GM19397 (cell line): ENCODE results near the gene MRPL38.
"Not testable (repeated sequence)": the region's sequence is repeated elsewhere in the genome, so short reads cannot be mapped to it uniquely, and the experiment has no call there.

Experiments
- ATAC-seq: cut with Tn5 transposase; IDR thresholded peaks from one replicate; pipeline ENCODE4 v1.9.1; 2021; ENCODE audit warnings: mild to moderate bottlenecking, moderate library complexity; ENCODE audit not compliant: unreplicated experiment

Gene MRPL38

GRCh38 chr17:75876938-75877751 is 27.5 kb downstream of the MRPL38 start:
- ATAC-seq: no peak

GRCh38 chr17:75876190-75876937 is 28.3 kb downstream of the MRPL38 start:
- ATAC-seq: no peak

GRCh38 chr17:75875940-75876189 is 28.8 kb downstream of the MRPL38 start:
- no peak for ATAC-seq

GRCh38 chr17:75875182-75875939 is 29.3 kb downstream of the MRPL38 start:
- ATAC-seq: no peak

GRCh38 chr17:75874323-75875181 is 30.1 kb downstream of the MRPL38 start:
- no peak for ATAC-seq

GRCh38 chr17:75873587-75874322 is 30.9 kb downstream of the MRPL38 start:
- no peak for ATAC-seq

- ATAC-seq: no peak
Observed at GRCh38 chr17:75872434-75873351, 32.0 kb downstream of the MRPL38 start.

- not testable (repeated sequence) for ATAC-seq
Observed at GRCh38 chr17:75870228-75870627, 34.5 kb downstream of the MRPL38 start.

GRCh38 chr17:75869282-75870141 is 35.2 kb downstream of the MRPL38 start:
- ATAC-seq: no peak

GRCh38 chr17:75868730-75869281 is 35.9 kb downstream of the MRPL38 start:
- not testable (repeated sequence) for ATAC-seq

- not testable (repeated sequence) for ATAC-seq
Observed at GRCh38 chr17:75865404-75866188, 39.1 kb downstream of the MRPL38 start.

GRCh38 chr17:75864887-75865286 is 39.8 kb downstream of the MRPL38 start:
- ATAC-seq: not testable (repeated sequence)

GRCh38 chr17:75864448-75864871 is 40.2 kb downstream of the MRPL38 start:
- ATAC-seq: peak; percentile 81

- ATAC-seq: no peak
Observed at GRCh38 chr17:75861927-75862317, 42.8 kb downstream of the MRPL38 start.

- not testable (repeated sequence) for ATAC-seq
Observed at GRCh38 chr17:75859358-75859757, 45.3 kb downstream of the MRPL38 start.

- no peak for ATAC-seq
Observed at GRCh38 chr17:75856062-75856756, 48.5 kb downstream of the MRPL38 start.
